Measurements from ENCODE around the gene LRP1B. TPM values are rescaled to one million over a fixed set of nuclear protein-coding genes. Genes with fewer than 3 reads are reported as not detected.

The LRP1B gene
- total and polyA plus RNA-seq, 2 donors (not counting 1 experiment from before 2014, with no cell fraction given), result not detected

DNA sequence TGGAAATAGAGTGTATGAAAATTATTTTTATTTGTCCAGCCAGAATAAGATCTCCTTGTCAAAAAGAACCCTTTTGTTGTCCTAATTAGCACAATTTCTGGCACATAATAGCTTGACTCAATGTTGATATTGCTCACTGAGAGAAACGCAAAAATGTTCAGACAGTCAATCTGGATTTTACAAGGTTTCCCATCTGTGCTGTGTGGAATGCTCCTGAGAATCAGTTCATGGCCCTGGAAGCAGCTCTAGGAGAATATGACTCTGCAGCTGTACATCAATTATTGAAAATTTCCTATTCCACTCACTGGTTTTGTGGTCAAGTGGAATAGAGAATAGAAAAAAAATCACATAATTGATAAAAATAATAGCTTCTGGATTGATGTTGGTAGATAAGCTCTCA, 1767.7 kb downstream of the LRP1B start:
- Histone ChIP-seq H3K79me2 (ENCODE audit: control insufficient read depth, insufficient read depth, low read length) (no peaks in the 10 kb centered on the region), H3K36me3 (replicated peaks in 1 of 2; ENCODE audit: control extremely low read depth in 1 of 2, control insufficient read depth in 1 of 2, extremely low read depth in 1 of 2, insufficient read depth in 2 of 2, low read length in 1 of 2) (no peaks in the 10 kb centered on the region), H3K27ac (ENCODE audit: low read length in 2 of 2) (no peak overlapping the region), H2AFZ (ENCODE audit: insufficient read depth, low read depth, low read length, poor library complexity, severe bottlenecking) (no peak overlapping the region), H3K9ac (ENCODE audit: low read length) (no peak overlapping the region), H3K4me2 (replicated peaks; ENCODE audit: low read depth, low read length, poor library complexity, severe bottlenecking) (no peak overlapping the region), H3K4me3 (ENCODE audit: control extremely low read depth in 1 of 5, extremely low read depth in 1 of 5, insufficient read depth in 1 of 5, low read depth in 2 of 5, low read length in 4 of 5) (no peak overlapping the region), H3K27me3 (replicated peaks in 1 of 4; ENCODE audit: control extremely low read depth in 1 of 4, control insufficient read depth in 3 of 4, insufficient read depth in 4 of 4, low read length in 3 of 4) (no peaks in the 10 kb centered on the region), H3K9me3 (ENCODE audit: control extremely low read depth in 1 of 3, control insufficient read depth in 2 of 3, insufficient read depth in 1 of 3, low read length in 2 of 3) (no peaks in the 10 kb centered on the region), H3K4me1 (ENCODE audit: control insufficient read depth in 2 of 2, insufficient read depth in 2 of 2, low read length in 2 of 2) (no peaks in the 10 kb centered on the region), H4K20me1 (ENCODE audit: control insufficient read depth, insufficient read depth, low read length, poor library complexity, severe bottlenecking) (no peaks in the 10 kb centered on the region)
- ChIA-PET CTCF (no interaction called here), POLR2A (no interaction called here)
- H3K27me3 Mint-ChIP-seq, result no peaks in the 10 kb centered on the region
- no peaks in the 10 kb centered on the region for H3K9me3 Mint-ChIP-seq (ENCODE audit: insufficient read depth)
- no peak for TF ChIP-seq EZH2 (IDR thresholded peaks at IDR 0.05; ENCODE audit: borderline replicate concordance, insufficient read depth, low read depth, low read length, poor library complexity, severe bottlenecking)
- TF ChIP-seq, protein P1, sequence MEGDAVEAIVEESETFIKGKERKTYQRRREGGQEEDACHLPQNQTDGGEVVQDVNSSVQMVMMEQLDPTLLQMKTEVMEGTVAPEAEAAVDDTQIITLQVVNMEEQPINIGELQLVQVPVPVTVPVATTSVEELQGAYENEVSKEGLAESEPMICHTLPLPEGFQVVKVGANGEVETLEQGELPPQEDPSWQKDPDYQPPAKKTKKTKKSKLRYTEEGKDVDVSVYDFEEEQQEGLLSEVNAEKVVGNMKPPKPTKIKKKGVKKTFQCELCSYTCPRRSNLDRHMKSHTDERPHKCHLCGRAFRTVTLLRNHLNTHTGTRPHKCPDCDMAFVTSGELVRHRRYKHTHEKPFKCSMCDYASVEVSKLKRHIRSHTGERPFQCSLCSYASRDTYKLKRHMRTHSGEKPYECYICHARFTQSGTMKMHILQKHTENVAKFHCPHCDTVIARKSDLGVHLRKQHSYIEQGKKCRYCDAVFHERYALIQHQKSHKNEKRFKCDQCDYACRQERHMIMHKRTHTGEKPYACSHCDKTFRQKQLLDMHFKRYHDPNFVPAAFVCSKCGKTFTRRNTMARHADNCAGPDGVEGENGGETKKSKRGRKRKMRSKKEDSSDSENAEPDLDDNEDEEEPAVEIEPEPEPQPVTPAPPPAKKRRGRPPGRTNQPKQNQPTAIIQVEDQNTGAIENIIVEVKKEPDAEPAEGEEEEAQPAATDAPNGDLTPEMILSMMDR (IDR thresholded peaks at IDR 0.05), result no peak
- H3K4me1 Mint-ChIP-seq, result no peaks in the 10 kb centered on the region
- no peak overlapping the region for H3K27ac Mint-ChIP-seq
- H3K4me3 Mint-ChIP-seq, result no peak overlapping the region
- 100% methylated on average over 1 of the region's 1 CpG for WGBS (ENCODE audit: insufficient coverage)
- DNase-seq (no peak), ATAC-seq (ENCODE audit: low read depth) (no peak)
- intact Hi-C loops (cut with micrococcal nuclease), result no loop called here

- ATAC-seq (ENCODE audit: low read depth), result no peak
- CTCF ChIA-PET, result no interaction called here
- H2AFZ ChIP-seq (ENCODE audit: insufficient read depth, low read depth, low read length, poor library complexity, severe bottlenecking), result no peak overlapping the region
These were observed 1768.5 kb downstream of the LRP1B start for GRCh38 chr2:140362361-140362760.

More at GRCh38 chr2:140362361-140362760, 1768.5 kb downstream of the LRP1B start:
- H3K27ac Mint-ChIP-seq, result no peak overlapping the region
- H3K9me3 ChIP-seq (ENCODE audit: control extremely low read depth in 1 of 3, control insufficient read depth in 2 of 3, insufficient read depth in 1 of 3, low read length in 2 of 3), result no peaks in the 10 kb centered on the region
- H3K27me3 Mint-ChIP-seq, result no peaks in the 10 kb centered on the region
- no peaks in the 10 kb centered on the region for H3K9me3 Mint-ChIP-seq (ENCODE audit: insufficient read depth)
- WGBS (ENCODE audit: insufficient coverage), result 80% methylated on average over 1 of the region's 1 CpG
- H3K4me3 Mint-ChIP-seq, result no peak overlapping the region
- no peak overlapping the region for H3K27ac ChIP-seq (ENCODE audit: low read length in 2 of 2)
- H3K4me1 ChIP-seq (ENCODE audit: control insufficient read depth in 2 of 2, insufficient read depth in 2 of 2, low read length in 2 of 2), result no peaks in the 10 kb centered on the region
- no peaks in the 10 kb centered on the region for H3K36me3 ChIP-seq (replicated peaks in 1 of 2; ENCODE audit: control extremely low read depth in 1 of 2, control insufficient read depth in 1 of 2, extremely low read depth in 1 of 2, insufficient read depth in 2 of 2, low read length in 1 of 2)
- no peaks in the 10 kb centered on the region for H4K20me1 ChIP-seq (ENCODE audit: control insufficient read depth, insufficient read depth, low read length, poor library complexity, severe bottlenecking)
- H3K79me2 ChIP-seq (ENCODE audit: control insufficient read depth, insufficient read depth, low read length), result no peaks in the 10 kb centered on the region
- H3K27me3 ChIP-seq (replicated peaks in 1 of 4; ENCODE audit: control extremely low read depth in 1 of 4, control insufficient read depth in 3 of 4, insufficient read depth in 4 of 4, low read length in 3 of 4), result no peaks in the 10 kb centered on the region
- no peak for DNase-seq
- TF ChIP-seq, protein P1 (IDR thresholded peaks at IDR 0.05), result no peak
- no peak for TF ChIP-seq EZH2 (IDR thresholded peaks at IDR 0.05; ENCODE audit: borderline replicate concordance, insufficient read depth, low read depth, low read length, poor library complexity, severe bottlenecking)
- POLR2A ChIA-PET, result no interaction called here
- H3K4me3 ChIP-seq (ENCODE audit: control extremely low read depth in 1 of 5, extremely low read depth in 1 of 5, insufficient read depth in 1 of 5, low read depth in 2 of 5, low read length in 4 of 5), result no peak overlapping the region
- no peak overlapping the region for H3K4me2 ChIP-seq (replicated peaks; ENCODE audit: low read depth, low read length, poor library complexity, severe bottlenecking)
- H3K9ac ChIP-seq (ENCODE audit: low read length), result no peak overlapping the region
- no peaks in the 10 kb centered on the region for H3K4me1 Mint-ChIP-seq
- intact Hi-C loops (cut with micrococcal nuclease), result no loop called here
